Left lobe of liver (tissue), 2 donors: Measurements from ENCODE around the gene MEGF9. TPM values are rescaled to one million over a fixed set of nuclear protein-coding genes. Genes with fewer than 3 reads are reported as not detected.

Experiments
- ATAC-seq: fragments of 200-7000 bp; cut with Tn5 transposase; one replicate; pipeline ENCODE4 v1.9.1; 2020; ENCODE audit warnings: mild to moderate bottlenecking, moderate library complexity
- DNase-seq: peaks from one replicate; pipeline ENCODE4 v3.0.0-alpha.2; 2020; ENCODE audit warnings: low spot score
- total RNA-seq: library from RNA; stranded (reverse); gene quantifications from one replicate; pipeline ENCODE4 v1.2.1, GENCODE V29; 2021
- donor health status: DM: no; HTN: no; CAD: no; lungs with moderate emphysema.
- donor health status: DM: no; HTN: yes; CAD: no.

MEGF9 gene
- total RNA-seq, 1 donor from 2014 or later, result 26.4 TPM

DNA sequence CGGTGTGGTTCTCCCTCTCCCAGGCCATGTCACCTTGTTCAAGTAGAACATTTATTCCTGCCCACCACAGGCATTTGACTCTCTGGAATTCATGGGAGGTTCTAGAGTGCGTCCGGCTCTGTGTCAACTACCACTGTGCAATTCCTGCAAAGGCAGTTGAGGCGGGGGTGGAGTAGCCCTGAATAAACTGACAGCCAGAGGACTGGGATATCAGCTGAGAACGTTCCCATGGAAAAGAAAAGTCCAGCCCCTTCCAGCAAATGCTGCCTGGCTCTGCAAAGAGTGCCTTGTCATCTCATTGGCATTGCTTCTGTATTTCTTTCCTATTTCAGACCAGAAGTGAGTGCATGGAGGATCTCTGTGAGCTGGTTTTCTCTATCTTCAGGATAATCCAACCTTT is 18.9 kb upstream of the MEGF9 start:
- ATAC-seq (peak; percentile 68), DNase-seq (peak; percentile 94)

DNA sequence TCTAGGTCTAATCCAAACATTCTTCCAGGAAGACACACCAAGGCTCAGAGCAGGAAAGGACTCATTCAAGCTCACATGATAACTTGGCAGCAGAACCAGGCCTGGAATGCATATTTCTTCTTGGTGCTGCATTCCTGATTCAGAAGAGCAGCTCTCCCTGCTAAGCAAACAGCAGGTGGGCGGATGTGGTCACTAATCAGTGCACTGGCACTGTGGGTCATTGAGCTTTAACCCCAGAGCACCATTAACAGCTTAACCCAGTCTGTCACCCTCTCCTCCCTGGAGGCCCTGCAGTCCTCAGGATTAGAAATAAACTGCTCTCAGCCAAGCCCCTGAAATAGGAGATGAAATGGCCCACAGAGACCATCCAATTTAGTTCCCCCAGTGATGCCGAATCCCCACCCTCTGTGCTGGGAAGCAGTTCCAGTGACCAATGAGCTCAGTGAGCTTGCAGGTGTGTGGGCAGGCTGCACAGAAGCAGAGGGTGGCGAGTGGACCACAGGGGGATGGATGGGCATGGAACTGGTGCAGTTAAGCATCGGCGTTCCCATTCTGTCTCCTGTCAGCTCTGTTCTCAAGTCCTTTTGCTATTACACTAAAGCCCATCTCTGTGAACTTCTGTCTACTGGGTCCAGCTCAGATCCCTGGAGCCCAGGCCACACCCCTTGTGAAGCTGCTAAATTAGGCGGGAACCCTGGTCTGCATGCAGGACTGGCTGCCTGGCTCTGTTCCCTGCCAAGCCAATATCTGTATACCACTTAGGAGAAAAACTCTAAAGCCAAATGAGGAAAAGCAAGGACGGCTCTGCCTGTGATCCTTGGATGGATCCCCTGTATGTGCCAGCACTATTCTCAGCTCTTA is 16.6 kb upstream of the MEGF9 start:
- DNase-seq, result peak; percentile 90
- peak; percentile 76 for ATAC-seq

DNA sequence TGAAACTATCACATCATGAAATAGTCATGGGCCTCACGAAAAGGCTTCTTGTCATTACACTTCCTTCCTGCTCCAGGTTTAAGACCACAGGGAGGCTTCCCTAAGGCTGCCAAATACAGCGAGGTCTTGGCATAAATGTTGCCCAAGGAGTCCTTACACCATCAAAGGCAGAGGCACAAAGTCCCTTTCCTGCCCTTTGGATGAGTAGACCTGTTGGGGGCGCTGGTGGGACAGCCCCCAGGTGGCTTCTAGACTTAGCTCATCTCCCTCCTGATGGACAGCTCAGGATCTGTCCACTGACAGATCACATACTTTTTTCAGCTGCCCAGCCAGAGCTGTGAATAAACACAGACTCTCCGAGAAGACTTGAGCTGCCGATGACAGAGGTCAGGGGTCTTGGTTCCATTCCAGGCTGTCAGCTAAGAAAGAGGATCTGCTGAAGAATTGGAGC is 15.5 kb upstream of the MEGF9 start:
- ATAC-seq (no peak), DNase-seq (no peak)

DNA sequence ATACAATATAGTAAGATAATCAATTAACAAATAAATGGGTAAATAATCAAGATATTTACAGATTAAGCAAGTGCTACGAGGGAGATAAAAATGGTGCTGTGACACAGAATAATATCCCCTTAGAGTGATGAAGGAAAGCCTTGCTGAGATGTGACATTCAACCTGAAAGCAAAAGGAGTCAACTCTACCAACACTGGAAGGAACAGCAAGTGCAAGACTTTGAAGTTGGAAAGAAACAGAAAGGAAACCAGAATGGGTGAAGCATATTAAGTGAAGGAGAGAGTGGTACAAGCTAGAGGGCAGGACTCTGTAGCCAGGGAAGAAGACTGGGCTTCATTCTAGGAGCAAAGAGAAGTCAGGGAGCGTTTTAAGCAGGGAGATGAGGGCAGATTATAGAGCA is 12.2 kb upstream of the MEGF9 start:
- ATAC-seq (no peak), DNase-seq (no peak)

DNA sequence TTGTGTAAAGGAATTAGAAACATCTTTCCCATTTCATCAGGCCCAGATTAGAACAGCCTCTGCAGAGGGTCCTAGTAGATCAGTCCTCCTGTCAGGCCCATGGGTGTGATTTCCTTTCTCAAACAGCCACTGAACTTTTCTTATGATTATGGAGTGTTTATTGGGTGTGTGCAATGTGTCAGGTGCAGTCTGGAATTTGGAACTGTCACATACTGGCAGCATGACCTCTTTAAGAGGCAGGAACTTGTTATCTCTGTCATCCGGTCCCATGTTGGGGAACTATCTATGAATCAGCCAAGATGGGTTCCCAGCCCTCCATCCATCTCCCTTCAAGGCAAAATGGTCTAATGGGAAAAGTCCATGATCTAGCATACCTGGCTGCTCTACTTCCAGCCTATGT is 11.6 kb upstream of the MEGF9 start:
- ATAC-seq (no peak), DNase-seq (no peak)

DNA sequence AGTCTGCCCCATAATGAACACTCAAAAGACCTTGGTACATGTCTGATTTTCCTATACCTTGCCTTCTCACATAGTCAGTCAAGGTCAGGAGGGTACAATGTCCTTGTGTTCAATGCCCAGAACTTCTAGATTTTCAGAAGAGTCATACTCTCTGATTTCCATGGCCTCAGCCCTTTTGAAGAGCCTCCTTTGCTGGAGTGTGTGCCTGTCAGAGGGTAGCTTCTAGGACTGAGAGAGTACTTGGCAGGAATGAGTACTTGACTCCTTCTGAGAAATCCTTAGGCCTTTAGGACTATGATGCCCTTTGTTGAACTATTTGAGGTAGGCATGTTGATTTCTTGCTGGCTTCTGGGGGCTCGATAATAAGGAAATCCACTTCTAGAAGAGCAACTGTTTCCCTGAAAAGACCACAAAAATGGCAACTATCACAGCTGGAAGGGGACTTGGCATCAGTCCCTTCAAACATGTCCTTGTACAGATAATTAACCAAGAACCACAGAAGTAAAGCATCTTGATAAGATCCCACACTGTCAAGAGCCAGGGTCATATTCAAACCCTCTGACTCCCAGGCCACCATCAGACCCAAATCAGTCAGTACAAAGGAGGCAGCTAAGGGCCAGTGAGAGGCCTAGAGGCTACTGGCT is 10.6 kb upstream of the MEGF9 start:
- ATAC-seq, result no peak
- DNase-seq, result no peak

DNA sequence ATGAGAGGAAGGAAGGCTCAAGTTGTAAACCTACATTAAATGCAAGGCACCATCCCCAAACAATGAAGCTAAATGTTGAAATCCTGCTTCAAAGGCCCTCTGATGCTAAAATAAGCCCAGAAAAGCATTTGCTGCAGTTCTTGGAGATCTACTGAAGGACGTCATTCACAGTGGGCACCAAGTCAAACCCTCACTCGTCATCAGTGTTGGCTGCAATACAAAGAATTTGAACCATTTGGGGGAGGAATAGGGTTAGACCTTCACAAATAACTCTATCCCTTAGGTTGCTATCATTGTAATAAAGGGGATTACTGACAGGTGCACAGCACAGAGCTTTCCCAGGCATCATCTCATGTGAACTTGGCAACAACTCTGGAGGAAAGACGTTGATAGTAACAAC is 9.3 kb upstream of the MEGF9 start:
- no peak for ATAC-seq
- no peak for DNase-seq

DNA sequence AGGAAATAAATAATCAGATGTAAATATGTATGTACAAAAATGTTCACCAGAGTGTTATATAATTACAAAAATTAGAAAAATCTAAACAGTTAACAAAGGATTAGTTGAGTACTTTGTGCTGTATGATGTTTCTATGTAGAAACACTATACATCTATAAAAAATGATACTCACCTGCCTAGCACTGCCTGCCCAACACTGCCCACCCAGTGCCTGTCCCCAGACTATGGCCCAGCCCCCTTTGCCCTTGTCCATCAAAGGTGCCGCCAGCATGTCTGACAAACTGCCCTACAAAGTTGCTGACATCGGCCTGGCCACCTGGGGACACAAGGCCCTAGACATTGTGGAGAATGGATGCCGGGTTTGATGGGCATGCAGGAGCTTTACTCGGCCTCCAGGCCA is 6.1 kb upstream of the MEGF9 start:
- no peak for ATAC-seq

DNA sequence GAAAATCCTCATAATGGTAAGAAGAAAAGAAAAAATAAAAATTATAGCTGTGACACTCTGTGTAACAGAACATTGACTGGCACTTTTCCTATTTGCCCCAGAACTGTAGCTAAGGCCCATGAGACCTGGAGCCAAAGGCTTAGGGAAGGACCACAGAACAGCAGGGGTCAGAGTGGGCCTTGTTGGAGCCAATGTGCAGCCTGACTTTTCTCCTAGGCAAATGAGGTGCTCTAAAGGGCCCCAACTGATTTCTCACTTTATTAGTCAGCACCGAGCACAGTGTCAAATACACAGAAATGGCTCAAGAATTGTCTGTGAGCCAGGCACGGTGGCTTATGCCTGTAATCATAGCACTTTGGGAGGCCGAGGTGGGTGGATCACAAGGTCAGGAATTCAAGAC is 4.0 kb upstream of the MEGF9 start:
- ATAC-seq (no peak), DNase-seq (no peak)

More for the DNA sequence above, 6.1 kb upstream of the MEGF9 start:
- DNase-seq, result no peak

DNA sequence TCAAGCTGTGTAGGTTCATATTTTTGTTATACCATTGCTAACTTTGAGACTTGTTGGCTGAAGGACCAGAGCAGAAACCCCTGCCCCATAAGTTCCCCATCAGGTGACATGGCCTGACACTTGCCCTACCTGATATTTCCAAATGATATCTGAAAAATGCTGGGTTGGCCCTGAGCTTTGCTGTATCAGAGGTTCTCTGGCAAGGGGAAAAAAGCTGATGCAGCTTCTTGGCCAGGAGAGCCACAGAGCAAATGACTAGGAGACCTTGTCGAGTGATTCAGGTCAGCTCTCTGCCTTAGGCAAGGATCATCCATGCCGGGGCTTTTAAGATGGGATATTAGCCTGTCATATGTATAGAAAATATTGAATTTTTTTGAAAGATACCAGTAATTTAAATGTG is 2.9 kb upstream of the MEGF9 start:
- DNase-seq, result no peak
- peak; percentile 22 for ATAC-seq

DNA sequence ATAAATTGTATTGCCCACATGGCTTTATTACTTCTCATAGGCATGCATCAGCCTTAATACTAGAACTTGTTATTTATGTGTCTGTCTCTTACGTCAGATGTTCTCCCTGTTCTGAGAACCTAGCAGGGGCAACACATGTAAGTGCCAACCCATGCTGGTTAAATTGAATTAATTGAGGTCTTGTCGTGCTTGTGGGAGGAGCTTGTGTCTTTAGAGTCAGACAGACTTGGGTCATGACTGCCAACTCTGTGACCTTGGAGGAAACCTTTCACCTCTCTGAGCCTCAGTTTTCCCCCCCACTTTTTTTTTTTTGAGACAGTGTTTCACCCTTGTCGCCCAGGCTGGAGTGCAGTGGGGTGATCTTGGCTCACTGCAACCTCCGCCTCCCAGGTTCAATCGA is 2.2 kb upstream of the MEGF9 start:
- no peak for DNase-seq
- no peak for ATAC-seq

DNA sequence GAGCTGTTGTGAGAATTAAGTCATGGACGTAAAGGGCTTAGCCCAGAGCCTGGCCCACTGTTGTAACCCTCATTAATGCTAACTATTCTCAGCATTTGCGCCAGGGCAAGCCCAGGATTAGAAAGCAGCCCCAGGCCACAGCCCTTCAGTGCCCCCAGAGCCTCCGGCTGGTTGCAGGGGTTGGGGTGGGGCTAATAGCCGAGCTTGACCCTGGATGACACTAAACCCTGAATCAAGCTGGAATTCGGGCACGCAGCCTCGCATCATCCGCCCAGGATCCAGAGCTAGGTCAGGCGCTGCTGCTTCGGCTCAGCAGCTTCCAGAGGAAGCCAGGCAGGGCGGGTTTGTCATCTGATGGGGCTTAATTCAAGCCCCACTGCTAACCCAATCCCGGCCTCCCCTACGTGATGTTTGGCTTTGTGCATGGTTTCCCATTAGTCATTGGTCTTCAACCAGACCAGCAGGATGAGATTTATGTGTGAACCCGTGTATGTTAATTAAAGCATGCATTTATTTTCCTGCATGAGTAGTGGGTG is 1.2 kb upstream of the MEGF9 start:
- DNase-seq, result no peak

DNA sequence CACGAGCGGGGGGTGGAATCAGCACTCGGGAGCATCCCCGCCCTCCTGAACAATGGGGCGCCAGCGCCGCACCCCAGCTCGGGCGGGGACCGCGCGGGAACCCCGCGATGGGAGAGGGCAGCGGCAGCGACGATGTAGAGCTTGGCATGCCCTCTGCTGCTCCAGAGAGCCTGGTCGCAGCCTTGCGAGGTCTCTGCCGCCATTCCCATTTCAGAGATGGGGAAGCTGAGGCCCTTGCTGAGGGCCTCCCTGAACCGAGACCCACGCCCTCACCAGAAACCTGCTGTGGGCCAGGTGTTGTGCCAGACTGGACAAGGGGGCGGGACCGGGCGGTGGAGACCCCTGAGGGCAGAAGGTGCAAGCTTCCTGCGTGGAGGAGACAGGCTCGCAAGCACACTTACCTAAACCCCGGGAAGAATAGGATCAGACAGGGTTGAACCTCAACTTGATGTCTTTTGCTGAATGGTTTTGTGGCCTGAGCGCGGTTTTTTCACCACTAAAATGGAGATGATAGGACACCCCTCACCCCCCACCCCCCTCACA is 647 bp upstream of the MEGF9 start:
- no peak for DNase-seq
- peak; percentile 5 for ATAC-seq

More for the DNA sequence above, 1.2 kb upstream of the MEGF9 start:
- peak; percentile 38 for ATAC-seq

DNA sequence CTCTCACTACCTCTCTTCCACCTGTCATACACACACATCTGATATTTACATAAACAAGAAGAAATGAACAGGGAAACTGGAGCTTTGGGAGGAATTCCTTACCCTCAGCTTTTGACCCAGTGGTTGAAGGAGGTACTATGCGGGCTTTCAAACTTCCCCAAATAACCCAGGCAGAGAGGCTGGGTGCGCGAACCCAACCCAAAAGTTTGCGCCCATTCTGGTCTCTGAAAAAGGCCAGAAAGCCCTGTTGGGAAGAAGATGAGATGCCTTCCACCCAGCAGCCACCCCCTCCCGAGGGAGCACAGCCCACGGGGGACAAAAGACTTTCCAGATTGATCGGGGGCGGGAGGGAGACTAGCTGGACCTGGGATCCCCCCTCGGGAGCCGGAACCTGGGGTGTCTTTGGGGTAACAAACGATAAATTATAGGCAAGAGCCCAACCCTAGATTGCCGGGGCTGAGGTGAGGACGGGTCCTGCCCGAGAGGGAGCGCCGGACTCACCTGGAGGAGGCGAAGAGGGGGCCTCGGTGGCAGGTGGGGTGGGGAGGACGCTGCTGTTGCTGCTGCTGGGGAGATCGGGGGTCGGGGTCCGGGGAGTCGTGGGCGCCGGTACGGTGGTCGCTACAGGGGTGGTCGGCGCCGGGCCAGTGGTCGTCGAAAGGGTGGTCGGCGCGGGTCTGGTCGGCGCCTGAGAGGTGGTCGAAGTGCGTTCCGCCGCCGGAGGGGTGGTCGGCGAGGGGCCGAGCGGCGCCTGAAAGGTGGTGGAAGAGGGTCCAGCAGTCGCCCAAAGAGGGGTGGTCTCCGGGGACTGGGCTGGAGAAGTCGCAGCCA is 798 bp downstream of the MEGF9 start:
- ATAC-seq (no peak), DNase-seq (no peak)

DNA sequence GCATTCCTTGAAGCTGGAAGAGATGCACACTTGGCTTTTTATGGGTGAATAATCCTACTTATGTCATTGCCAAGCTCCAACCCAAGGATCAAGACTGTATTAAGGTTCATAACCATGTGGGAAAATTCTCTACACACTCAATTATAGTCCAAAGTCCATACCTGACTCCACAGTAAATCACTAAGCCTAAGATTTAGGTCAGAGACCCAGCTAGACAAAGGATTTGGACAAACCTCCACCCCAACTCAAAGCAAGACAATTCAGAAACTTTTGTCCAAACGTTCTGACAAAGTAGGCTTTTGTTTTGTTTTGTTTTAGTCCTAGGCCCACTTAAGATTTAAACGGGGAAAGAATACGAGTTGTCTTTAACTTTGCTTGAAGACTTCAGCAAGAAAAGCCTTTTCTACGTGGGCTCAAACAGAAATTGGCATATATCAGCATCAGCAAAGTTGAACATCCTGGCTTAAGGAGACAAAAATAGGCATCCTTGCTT is 1.7 kb downstream of the MEGF9 start:
- DNase-seq (no peak), ATAC-seq (no peak)

DNA sequence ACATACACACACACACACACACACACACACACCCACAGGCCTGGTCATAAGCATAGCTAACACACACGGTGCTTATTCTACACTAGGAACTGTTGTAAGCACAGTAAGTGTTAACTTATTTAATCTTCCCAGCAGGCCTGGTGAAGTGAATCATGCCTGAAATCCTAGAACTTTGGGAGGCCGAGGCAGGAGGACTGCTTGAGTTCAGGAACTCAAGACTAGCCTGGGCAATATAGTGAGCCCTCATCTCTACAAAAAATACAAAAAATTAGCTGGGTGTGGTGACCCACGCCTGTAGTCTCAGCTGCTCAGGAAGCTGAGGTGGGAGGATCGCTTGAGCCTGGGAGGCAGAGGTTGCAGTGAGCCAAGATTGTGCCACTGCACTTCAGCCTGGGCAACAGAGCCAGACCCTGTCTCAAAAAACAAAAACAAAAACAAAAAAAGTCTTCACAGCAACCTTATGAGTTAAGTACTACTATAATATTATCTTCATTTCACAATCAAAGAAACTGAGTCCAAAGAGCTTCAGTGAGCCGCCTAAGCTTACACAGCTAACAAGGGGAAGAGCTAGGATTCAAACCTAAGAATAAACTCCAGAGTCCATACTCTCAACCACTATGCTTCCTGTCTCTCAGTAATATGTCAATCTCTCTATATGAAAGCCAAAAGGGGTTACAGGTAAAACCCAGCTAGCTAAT is 2.3 kb downstream of the MEGF9 start:
- no peak for ATAC-seq
- DNase-seq, result no peak

DNA sequence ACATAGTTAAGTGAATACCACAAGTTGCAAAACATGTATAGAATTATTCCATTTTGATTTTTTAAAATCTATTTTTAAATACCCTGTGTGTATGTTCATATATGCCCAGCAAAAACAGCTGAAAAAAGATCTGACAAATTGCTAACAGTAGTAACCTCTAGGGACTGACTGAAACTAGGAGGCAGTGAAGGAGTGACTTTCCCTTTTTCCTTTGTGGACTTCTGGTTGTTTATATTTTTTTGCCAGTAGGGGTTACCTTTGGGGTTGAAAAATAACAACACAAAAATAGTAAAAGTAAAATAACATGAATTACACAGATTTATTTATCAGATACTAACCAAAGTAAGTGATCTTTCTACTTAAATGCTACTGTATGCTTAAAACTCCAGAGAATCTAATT is 2.9 kb downstream of the MEGF9 start:
- DNase-seq (no peak), ATAC-seq (no peak)

DNA sequence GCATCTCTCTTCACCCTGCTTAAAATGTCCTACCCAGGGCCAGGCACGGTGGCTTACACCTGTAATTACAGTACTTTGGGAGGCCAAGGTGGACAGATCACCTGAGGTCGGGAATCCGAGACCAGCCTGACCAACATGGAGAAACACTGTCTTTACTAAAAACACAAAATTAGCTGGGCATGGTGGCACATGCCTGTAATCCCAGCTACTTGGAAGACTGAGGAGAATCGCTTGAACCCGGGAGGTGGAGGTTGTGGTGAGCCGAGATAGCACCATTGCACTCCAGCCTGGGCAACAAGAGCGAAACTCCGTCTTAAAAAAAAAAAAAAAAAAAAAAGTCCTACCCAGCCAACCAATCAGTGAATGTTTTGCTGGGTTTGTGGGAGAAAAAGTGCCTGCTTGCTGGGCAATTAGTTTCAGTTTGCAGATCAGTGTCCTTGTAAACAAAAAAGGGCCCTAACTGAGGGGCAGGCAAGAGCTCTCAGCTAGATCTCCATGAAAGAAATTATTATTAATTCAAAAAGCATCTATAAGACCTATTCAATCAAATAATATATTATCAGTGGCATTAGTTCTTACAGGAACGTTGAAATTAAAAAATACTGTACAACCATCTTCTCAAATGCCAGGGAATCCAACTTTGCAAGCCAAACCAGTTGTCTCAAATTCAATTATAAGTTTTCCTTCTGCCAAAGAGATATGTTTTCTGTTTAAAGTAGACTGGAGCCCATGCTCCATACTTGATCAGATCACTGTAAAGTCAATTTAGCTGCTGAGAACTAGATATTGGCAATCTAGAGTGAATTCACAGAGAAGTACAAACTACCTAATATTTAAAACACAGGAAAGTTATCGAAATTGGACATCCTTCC is 3.9 kb downstream of the MEGF9 start:
- ATAC-seq (peak; percentile 34), DNase-seq (no peak)

DNA sequence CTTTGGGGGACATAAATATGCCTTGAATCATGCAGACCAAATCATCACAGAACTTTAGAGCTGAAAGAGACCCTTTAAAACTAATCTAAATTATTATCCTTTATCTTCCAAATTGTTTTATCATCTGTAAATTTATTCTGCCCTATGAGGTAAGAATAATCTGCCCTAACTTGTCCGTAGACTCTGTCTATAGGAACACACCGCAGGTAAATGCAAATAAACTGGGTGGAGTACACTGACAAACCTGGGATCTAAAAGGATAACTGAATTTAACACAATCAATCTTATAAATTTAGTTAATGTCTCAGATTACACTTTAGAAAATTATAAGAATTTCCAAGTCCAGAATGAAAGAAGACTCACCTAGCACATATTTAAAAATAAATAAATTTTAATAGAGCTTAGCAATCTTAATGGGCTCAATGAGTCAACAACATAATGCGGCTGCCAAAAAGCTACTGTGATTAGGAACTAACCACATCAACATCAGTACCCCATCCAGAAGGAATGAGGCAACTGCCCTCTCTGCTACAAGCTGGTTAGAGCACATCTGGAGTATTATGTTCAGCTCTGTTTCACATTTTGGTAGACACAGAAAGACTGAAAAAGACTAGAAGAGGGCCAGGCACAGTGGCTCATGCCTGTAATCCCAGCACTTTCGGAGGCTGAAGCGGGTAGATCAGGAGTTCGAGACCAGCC is 5.6 kb downstream of the MEGF9 start:
- DNase-seq, result no peak
- ATAC-seq, result no peak
